K562 treated with DMSO at 1 percent for 4 hours (cell line): Measurements from ENCODE around the gene IL16. TPM values are rescaled to one million over a fixed set of nuclear protein-coding genes. Genes with fewer than 3 reads are reported as not detected.

Experiments used
- total RNA-seq: library from RNA; unstranded; fragments of 300-600 nt; gene quantifications from 2 replicates; pipeline ENCODE4 v1.2.3, GENCODE V29; 2022; ENCODE audit not compliant: insufficient read depth

Gene IL16
- 3.1 and 8.4 TPM in 2 replicates for total RNA-seq

DNA sequence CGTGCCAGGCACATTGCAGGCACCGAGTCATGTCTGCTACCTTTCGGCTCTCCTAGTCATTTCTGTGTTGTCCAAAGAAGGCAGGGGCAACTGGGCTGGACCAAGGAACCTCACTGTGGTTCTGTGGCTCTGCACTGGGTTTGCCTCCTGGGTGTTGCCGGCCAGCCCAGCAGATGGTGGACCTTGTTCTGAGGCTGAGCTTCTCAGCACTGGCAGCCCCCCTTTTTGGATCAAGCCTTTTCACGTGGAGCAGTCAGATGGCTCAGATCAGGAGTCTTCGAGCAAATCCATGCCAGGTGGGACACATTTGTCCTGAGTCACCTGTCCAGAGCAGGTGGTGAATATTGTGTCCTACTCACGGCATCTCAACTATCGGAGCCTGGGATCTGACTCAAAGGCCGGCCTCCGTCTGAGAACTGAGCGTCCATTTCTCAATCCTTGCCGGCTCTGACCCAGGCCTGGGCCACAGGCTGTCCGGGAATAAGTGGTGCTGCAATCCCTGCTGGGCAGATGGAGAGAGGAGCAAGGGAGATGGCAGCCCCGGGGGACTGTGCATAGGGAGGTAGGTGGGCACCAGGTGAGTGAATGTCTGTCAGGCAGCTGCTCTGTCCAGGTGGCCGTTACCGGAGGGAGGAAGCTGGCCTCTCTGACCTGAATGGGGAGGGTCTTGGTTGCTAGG lies at the start of gene IL16:
TSS of gene IL16 (plus strand) at position 304 of the 679 bp plus-strand sequence. CDS start 28,521 bp downstream, outside the sequence.

DNA sequence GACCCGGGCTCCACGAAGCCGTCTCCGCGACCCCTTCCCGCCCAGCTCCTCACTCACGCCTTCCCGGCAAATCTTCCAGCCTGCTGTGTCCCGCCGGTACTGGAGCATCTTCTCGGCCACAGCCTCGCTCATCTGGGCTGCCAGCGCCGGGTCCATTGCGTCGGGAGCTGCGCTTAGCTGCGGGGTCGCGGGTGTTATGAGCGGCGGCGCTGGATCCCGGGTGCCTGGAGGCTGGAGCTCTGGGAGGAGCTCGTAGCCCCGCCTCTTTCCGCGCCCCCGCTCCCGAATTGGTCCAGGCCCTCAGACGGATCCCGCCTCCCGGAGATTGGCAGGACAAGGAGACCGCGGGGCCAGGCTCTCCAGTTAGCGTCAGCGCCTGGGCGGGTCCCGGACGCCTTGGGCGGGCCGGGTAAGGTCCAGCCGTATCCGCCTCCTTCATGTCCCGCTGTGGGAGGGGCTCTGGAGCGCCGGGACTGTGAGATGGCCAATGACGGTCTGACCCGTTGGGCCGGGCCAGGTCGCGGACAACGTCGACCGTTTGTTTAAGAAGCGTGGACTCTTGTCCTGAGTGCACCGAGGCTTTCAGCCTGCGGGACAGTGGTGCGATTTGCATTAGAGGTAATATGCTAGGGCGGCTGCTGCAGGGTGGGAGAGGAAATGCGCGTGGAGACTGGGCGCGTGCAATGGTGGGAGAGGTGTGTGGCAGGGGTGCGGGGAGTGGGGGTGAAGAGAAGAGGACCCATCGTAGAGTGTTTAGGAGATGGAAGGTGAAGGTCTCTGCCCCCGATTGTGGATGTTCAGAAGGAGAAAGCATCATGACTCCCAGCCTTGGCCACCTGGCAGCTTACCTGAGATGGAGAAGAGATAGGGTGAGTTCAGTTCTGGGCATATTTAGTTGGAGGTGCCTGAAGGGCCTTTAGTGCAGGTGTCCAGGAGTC lies 127.5 kb downstream of the IL16 start, which contains the start of gene STARD5:
TSS of gene STARD5 (minus strand) at position 198 of the 938 bp plus-strand sequence. CDS start at position 156, 42 bp downstream.

Other genes with a start within 250 kb of the IL16 start
- 17.5 and 21.3 TPM in 2 replicates for gene MESD, start 207.1 kb upstream of the IL16 start, total RNA-seq
- gene TLNRD1, start 196.0 kb upstream of the IL16 start, total RNA-seq = 24.2 and 25.3 TPM in 2 replicates
- 4.6 and 11.5 TPM in 2 replicates for gene CFAP161, start 62.6 kb upstream of the IL16 start, total RNA-seq
- gene STARD5, start 127.3 kb downstream of the IL16 start, total RNA-seq = 5.3 and 7.2 TPM in 2 replicates
- not detected in 2 replicates for gene TMC3, start 177.3 kb downstream of the IL16 start, total RNA-seq